H1 (cell line): Measurements from ENCODE around the gene STARD13. TPM values are rescaled to one million over a fixed set of nuclear protein-coding genes. Genes with fewer than 3 reads are reported as not detected.
A peak's percentile ranks its signal among the peaks of the same experiment; 100 is the strongest.

ENCODE experiments used
- CTCF ChIA-PET: fragments of 300-600 bp; sonication (Branson Sonifier 250); formaldehyde crosslinking; loops from one replicate; lab custom pipeline; 2021; ENCODE audit not compliant: partially characterized antibody; lab: Charles Lee
- POLR2A ChIA-PET: fragments of 300-600 bp; sonication (Branson Sonifier 250); formaldehyde crosslinking; loops from one replicate; lab custom pipeline; 2021; ENCODE audit warnings: inconsistent platforms; ENCODE audit not compliant: partially characterized antibody; lab: Charles Lee
- DNase-seq, 2 experiments: peaks; one replicate each; pipeline versions ENCODE4 v3.0.0 to v3.0.0-alpha.2; 2010 to 2022; ENCODE audit warnings: low spot score in 2 of 2, low read depth in 1 of 2, mixed read lengths in 1 of 2
- FAIRE-seq: peaks from 2 replicates; lab custom pipeline; 2011; peaks lifted over from hg19 to GRCh38; lab: Jason Lieb, UNC
- H2AFZ ChIP-seq: 2 replicates; pipeline ENCODE4 v1.8.1; 2012; ENCODE audit warnings: low read length, inconsistent platforms
- H2AK5ac ChIP-seq: 2 replicates; pipeline ENCODE4 v1.6.1; 2013; ENCODE audit warnings: low read depth, low read length
- H2BK120ac ChIP-seq: replicated peaks from 2 replicates; pipeline ENCODE3; 2013; ENCODE audit warnings: low read depth, low read length, inconsistent platforms
- H2BK12ac ChIP-seq: 2 replicates; pipeline ENCODE4 v1.6.1; 2013; ENCODE audit warnings: low read depth, low read length
- H2BK15ac ChIP-seq: 2 replicates; pipeline ENCODE4 v1.6.1; 2013; ENCODE audit warnings: low read length
- H2BK20ac ChIP-seq: 2 replicates; pipeline ENCODE4 v1.6.1; 2013; ENCODE audit warnings: low read length
- H2BK5ac ChIP-seq: 2 replicates; pipeline ENCODE4 v1.6.1; 2013; ENCODE audit warnings: low read depth, low read length
- H3K14ac ChIP-seq: 2 replicates; pipeline ENCODE4 v1.6.1; 2013; ENCODE audit warnings: inconsistent platforms; ENCODE audit not compliant: insufficient read length
- H3K18ac ChIP-seq: 2 replicates; pipeline ENCODE4 v1.6.1; 2013; ENCODE audit warnings: low read length; ENCODE audit errors: extremely low read depth
- H3K23ac ChIP-seq: 2 replicates; pipeline ENCODE4 v1.6.1; 2013; ENCODE audit warnings: inconsistent platforms; ENCODE audit not compliant: insufficient read length
- H3K23me2 ChIP-seq: 2 replicates; pipeline ENCODE4 v1.6.1; 2013; ENCODE audit warnings: low read depth, low read length
- H3K27ac ChIP-seq: 2 replicates; pipeline ENCODE4 v1.6.1; 2011; ENCODE audit warnings: low read depth, low read length, inconsistent platforms
- H3K27me3 ChIP-seq, 4 experiments: replicated peaks in 1 of 4; 1 replicate in 1 of 4; 2 replicates in 3 of 4; pipeline versions ENCODE4 v1.6.1 to v1.8.1; 2011 to 2013; ENCODE audit warnings: low read length in 3 of 4, mild to moderate bottlenecking in 3 of 4, inconsistent platforms in 2 of 4, mixed read lengths in 2 of 4, moderate library complexity in 1 of 4; ENCODE audit not compliant: control insufficient read depth in 3 of 4, insufficient read depth in 3 of 4; ENCODE audit errors: extremely low read depth in 1 of 4
- H3K36me3 ChIP-seq, 4 experiments: 2 replicates each; pipeline versions ENCODE4 v1.6.1 to v1.8.1; 2011 to 2013; ENCODE audit warnings: mild to moderate bottlenecking in 4 of 4, low read length in 3 of 4, moderate library complexity in 2 of 4, control low read depth in 1 of 4, inconsistent platforms in 1 of 4; ENCODE audit not compliant: insufficient read depth in 4 of 4, control insufficient read depth in 2 of 4
- H3K4ac ChIP-seq: replicated peaks from 2 replicates; pipeline ENCODE3; 2013; ENCODE audit warnings: low read length, low read depth, mixed read lengths, inconsistent platforms; ENCODE audit not compliant: insufficient read length
- H3K4me1 ChIP-seq, 4 experiments: replicated peaks in 1 of 4; 1 replicate in 1 of 4; 2 replicates in 3 of 4; pipeline versions ENCODE4 v1.6.1 to v1.8.1; 2011 to 2013; ENCODE audit warnings: low read length in 3 of 4, inconsistent platforms in 2 of 4, mixed read lengths in 1 of 4; ENCODE audit not compliant: insufficient read depth in 4 of 4, control insufficient read depth in 3 of 4
- H3K4me2 ChIP-seq, 2 experiments: 2 replicates each; pipeline versions ENCODE4 v1.6.1 to v1.8.1; 2011 to 2013; ENCODE audit warnings: low read depth in 2 of 2, low read length in 2 of 2, control low read depth in 1 of 2, inconsistent platforms in 1 of 2, mild to moderate bottlenecking in 1 of 2; ENCODE audit not compliant: insufficient read depth in 1 of 2
- H3K4me3 ChIP-seq, 4 experiments: fragments of 200-600, 300-600 bp in 1 of 4; sonication (generic), shearing (Covaris generic), sonication (Bioruptor Twin) in 1 of 4; 2 replicates each; pipeline versions ENCODE4 v1.5.1 to v1.8.1; 2011 to 2016; ENCODE audit warnings: low read length in 4 of 4, low read depth in 3 of 4, control low read depth in 2 of 4, inconsistent platforms in 2 of 4, mild to moderate bottlenecking in 2 of 4, mixed read lengths in 1 of 4, moderate library complexity in 1 of 4; ENCODE audit not compliant: insufficient read depth in 2 of 4; ENCODE audit errors: extremely low read depth in 1 of 4
- H3K56ac ChIP-seq: replicated peaks from 2 replicates; pipeline ENCODE3; 2013; ENCODE audit warnings: low read depth, mild to moderate bottlenecking, mixed read lengths, low read length, inconsistent platforms; ENCODE audit not compliant: insufficient read length
- H3K79me1 ChIP-seq: 2 replicates; pipeline ENCODE4 v1.6.1; 2013; ENCODE audit warnings: low read depth, low read length, control low read depth
- H3K79me2 ChIP-seq, 2 experiments: 2 replicates each; pipeline versions ENCODE4 v1.6.1 to v1.8.1; 2012 to 2013; ENCODE audit warnings: low read length in 2 of 2, mild to moderate bottlenecking in 2 of 2, inconsistent platforms in 1 of 2; ENCODE audit not compliant: insufficient read depth in 2 of 2, control insufficient read depth in 1 of 2
- H3K9ac ChIP-seq, 4 experiments: replicated peaks in 1 of 4; 1 replicate in 1 of 4; 2 replicates in 3 of 4; pipeline versions ENCODE4 v1.6.1 to v1.8.1; 2011 to 2013; ENCODE audit warnings: low read depth in 3 of 4, low read length in 3 of 4, control low read depth in 2 of 4, mild to moderate bottlenecking in 2 of 4, moderate library complexity in 2 of 4, inconsistent platforms in 1 of 4; ENCODE audit errors: extremely low read depth in 1 of 4
- H3K9me3 ChIP-seq, 2 experiments: 2 replicates each; pipeline versions ENCODE4 v1.6.1 to v1.8.1; 2012 to 2013; ENCODE audit warnings: mild to moderate bottlenecking in 2 of 2, moderate library complexity in 2 of 2, control low read depth in 1 of 2, inconsistent platforms in 1 of 2, low read depth in 1 of 2, low read length in 1 of 2, mixed read lengths in 1 of 2; ENCODE audit not compliant: insufficient read depth in 2 of 2
- H4K20me1 ChIP-seq, 2 experiments: replicated peaks in 1 of 2; 2 replicates each; pipeline versions ENCODE3 to v1.8.1; 2011 to 2013; ENCODE audit warnings: inconsistent platforms in 2 of 2, low read length in 2 of 2, mild to moderate bottlenecking in 1 of 2; ENCODE audit not compliant: insufficient read depth in 2 of 2, control insufficient read depth in 1 of 2
- H4K5ac ChIP-seq: 2 replicates; pipeline ENCODE4 v1.6.1; 2013; ENCODE audit warnings: low read length, low read depth, mixed read lengths, inconsistent platforms; ENCODE audit not compliant: insufficient read length
- H4K8ac ChIP-seq: 2 replicates; pipeline ENCODE4 v1.8.0; 2013; ENCODE audit warnings: mild to moderate bottlenecking, moderate library complexity, low read length, inconsistent platforms; ENCODE audit not compliant: insufficient read depth; ENCODE audit errors: extremely low read depth
- H4K91ac ChIP-seq: replicated peaks from 2 replicates; pipeline ENCODE3; 2013; ENCODE audit warnings: low read length, mixed read lengths, inconsistent platforms; ENCODE audit not compliant: insufficient read length
- GTF2F1 ChIP-seq: IDR thresholded peaks from 2 replicates; pipeline ENCODE4 v1.6.1; 2012; ENCODE audit warnings: low read depth, low read length, improper control_type of control experiment, borderline replicate concordance
- MAFK ChIP-seq: IDR thresholded peaks from 2 replicates; pipeline ENCODE4 v1.6.1; 2012; ENCODE audit warnings: low read depth, mild to moderate bottlenecking, improper control_type of control experiment, low read length
- WGBS, 2 experiments: shearing (Covaris generic) in 1 of 2; methylation state at CpG; one replicate each; pipeline versions ENCODE4 v1.1.6 to v1.1.7; 2013 to 2015; ENCODE audit warnings: low lambda C conversion rate in 2 of 2, mixed read lengths in 2 of 2, inconsistent platforms in 1 of 2, low coverage in 1 of 2, missing lambda C conversion rate in 1 of 2; ENCODE audit not compliant: insufficient replicate concordance in 2 of 2, insufficient coverage in 1 of 2, insufficient read length in 1 of 2; ENCODE audit errors: extremely low coverage in 1 of 2, missing lambda C conversion rate in 1 of 2; 5-methylcytosine and 5-hydroxymethylcytosine counted together
- polyA plus RNA-seq, 7 experiments: library from polyadenylated mRNA; depleted of rRNA in 3 of 7; stranded (reverse) in 5 of 7; unstranded in 2 of 7; fragments of >200 nt in 5 of 7; fragments of 200-250 nt in 2 of 7; gene quantifications; 1 replicate in 5 of 7; 2 replicates in 1 of 7; 4 replicates in 1 of 7; pipeline versions ENCODE4 v1.2.1 to v1.2.3, GENCODE V29; 2011 to 2013; ENCODE audit warnings: missing spikeins in 2 of 7, mixed read lengths in 2 of 7
- total RNA-seq: library from RNA; stranded (reverse); fragmentation: NEBNext Ultra II Directional; extraction: Animal tissue kit (Norgen Biotek cat#: 25700); gene quantifications from 2 replicates; pipeline ENCODE4 v1.2.1, GENCODE V29; 2021

The STARD13 gene
- total and polyA plus RNA-seq, 2 of the 8 experiments (the other 6 are each of a cell fraction or from before 2014, with no cell fraction given), result 0.82 to 2.9 TPM

DNA sequence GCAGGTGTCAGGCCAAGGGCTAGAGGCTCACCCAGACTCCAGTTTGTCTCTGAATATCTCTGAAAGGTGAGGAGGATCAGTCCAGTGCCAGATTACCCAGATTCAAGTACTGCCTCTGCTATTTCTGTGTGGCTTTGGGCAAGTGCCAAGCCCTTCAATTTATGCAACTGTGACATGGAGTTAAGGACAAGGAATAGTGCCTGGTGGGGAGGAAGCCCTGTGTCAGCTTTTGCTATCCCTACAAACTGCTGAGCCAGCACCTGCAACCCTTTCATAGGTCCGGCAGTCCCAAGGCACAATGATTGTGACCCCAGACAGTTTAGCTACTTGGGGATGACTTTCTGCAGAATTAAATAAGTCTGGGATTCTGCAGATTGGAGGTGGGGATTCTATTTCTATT is 146.4 kb downstream of the STARD13 start:
- Histone ChIP-seq H2BK120ac (no peak overlapping the region), H4K8ac (no peak overlapping the region), H2AFZ (no peak overlapping the region), H3K14ac (no peak overlapping the region), H3K79me1 (no peaks in the 10 kb centered on the region), H3K4me2 (no peak overlapping the region), H3K9ac (no peak overlapping the region), H3K27ac (no peak overlapping the region), H2BK5ac (no peak overlapping the region), H4K20me1 (no peaks in the 10 kb centered on the region), H3K79me2 (no peaks in the 10 kb centered on the region), H3K4me3 (no peak overlapping the region)
- CTCF ChIA-PET, result no interaction called here
- DNase-seq, result no peak
- TF ChIP-seq GTF2F1 (no peak), MAFK (0 out of 2 replicates have a peak, but pooled peaks have one; percentile 21)
- TF ChIP-seq, all 59 proteins: peak for 1
- Histone ChIP-seq H3K18ac (no peak overlapping the region), H3K4ac (no peak overlapping the region), H2AK5ac (no peak overlapping the region), H3K4me1 (no peaks in the 10 kb centered on the region), H3K23ac (no peak overlapping the region), H4K5ac (no peak overlapping the region), H2BK12ac (no peak overlapping the region), H2BK15ac (no peak overlapping the region), H3K27me3 (no peaks in the 10 kb centered on the region), H3K9me3 (no peaks in the 10 kb centered on the region), H2BK20ac (no peak overlapping the region), H3K36me3 (no peaks in the 10 kb centered on the region), H3K23me2 (no peaks in the 10 kb centered on the region), H3K56ac (no peak overlapping the region), H4K91ac (no peak overlapping the region)
- 79% methylated on average over 1 of the region's 1 CpG; no CpG with 5 or more reads in 1 of the 2 experiments for WGBS, 2 experiments
- no peak for FAIRE-seq
- POLR2A ChIA-PET, result no interaction called here
